HG03460 (cell line): Measurements from ENCODE around the gene NID2.
A peak's percentile ranks its signal among the peaks of the same experiment; 100 is the strongest.

Experiments
- ATAC-seq: cut with Tn5 transposase; IDR thresholded peaks from one replicate; pipeline ENCODE4 v1.9.1; 2021; ENCODE audit not compliant: unreplicated experiment

NID2 gene

DNA sequence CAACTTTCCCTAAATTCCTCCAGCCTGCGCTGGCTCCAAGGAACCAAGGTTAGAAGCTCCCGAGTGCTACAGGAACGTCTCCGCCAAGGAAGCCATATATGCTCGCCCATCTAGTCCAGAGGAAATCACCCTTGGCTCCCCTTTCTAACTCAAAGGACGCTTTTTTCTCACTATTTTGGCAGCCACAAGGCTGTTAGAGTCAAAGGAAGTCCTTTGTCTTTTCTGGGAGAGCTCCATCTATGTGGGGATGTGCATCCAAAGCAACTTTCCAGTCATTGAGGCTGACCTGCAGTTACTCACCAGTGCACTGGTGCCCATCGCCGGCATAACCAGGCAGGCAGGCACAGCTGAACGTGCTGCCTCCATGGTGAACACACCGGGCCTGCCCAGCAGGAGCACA is 42.0 kb downstream of the NID2 start:
- no peak for ATAC-seq

DNA sequence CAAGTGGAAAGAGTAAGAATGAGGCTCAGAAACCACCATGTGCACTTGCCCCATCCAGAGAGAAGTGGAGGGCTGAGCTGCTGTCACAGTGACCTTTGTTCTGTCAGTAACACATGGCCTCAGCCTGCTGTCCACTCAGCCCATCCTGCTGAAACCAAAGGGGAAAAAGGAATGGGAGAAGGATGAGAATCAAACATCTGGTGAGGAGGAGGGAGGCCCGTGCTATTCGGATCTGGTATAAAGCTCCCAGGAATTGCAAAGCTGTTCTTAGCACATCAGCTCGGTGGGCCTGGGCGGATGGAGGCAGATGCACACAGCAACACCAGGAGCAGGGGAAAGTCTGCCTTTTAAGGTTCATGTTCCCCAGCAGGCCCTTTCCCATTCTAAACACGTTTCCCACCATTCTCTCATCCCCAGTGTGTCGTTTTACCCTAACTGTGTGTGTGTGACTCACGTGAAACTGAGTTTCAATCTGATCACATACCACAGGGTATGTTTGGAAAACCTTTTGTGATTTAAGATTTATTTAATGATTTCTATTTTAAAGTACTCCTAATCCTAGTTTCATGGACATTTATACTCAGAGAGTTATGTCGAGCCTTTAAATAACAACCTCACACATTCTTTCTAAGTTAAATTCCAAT is 42.7 kb downstream of the NID2 start:
- no peak for ATAC-seq

DNA sequence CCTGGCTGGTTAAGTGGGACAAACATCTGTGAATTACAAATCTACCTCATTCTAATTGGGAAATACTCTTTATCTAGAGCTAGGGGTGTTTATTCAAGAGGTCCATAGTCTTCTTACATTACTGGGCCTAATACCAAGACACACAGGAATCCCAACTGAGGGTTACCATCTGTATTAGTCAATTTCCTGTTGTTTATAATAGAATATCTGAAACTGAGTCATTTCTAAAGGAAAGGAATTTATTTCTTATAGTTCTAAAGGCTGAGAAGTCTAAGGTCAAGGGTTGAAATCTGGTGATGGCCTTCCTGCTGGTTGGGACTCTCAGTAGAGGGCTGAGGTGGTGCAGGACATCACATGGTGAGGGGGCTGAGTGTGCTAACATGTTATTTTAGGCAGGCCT is 43.5 kb downstream of the NID2 start:
- ATAC-seq, result no peak

DNA sequence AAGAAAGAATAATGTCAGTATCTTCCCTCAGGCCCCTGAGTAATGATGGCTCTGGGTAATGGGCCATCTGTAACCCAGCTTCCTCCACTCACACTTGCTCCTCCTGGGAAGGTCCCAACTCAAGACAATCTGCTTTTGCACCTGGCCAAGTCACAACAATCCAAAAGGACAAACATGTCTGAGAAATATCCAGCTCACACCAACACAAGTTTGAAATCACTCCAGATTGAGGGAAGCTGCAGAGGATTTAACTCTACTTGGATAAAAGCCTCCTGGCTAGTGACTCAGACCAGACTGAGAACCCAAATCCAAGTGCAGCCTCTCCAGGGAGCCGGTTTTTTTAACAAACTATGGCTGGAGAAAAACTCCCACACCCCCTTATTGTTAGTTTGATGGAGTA is 45.3 kb downstream of the NID2 start:
- ATAC-seq, result no peak

DNA sequence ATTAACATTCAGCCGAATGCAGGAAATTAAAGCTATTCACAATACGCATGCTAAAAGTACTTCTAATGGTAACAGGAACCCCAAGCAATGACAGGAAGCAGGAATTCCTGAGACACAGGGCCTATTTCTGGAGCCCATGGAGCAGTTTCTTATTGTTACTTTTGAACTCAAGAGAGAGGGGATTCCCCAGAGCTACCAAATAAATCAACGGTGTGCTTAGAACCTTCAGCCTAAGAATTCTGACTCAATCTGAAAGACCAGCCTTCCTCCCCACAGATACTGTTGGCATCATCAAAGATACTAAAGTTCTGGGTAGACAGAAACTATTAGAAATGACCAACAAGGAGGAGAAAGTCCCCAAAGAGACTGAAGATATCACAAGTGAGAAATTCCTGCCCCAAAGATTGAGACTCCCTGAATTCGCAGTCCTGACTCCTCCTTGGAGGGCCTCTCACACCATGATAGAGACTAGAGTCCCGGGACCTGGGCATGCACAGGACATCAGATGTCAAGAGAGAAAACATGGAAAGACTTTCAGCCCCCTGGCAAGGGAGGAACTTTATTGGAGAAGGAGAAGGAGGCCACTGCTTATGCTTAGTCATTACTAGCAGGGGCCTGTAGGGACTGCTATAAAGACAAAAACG is 46.8 kb downstream of the NID2 start:
- ATAC-seq, result peak; percentile 93

DNA sequence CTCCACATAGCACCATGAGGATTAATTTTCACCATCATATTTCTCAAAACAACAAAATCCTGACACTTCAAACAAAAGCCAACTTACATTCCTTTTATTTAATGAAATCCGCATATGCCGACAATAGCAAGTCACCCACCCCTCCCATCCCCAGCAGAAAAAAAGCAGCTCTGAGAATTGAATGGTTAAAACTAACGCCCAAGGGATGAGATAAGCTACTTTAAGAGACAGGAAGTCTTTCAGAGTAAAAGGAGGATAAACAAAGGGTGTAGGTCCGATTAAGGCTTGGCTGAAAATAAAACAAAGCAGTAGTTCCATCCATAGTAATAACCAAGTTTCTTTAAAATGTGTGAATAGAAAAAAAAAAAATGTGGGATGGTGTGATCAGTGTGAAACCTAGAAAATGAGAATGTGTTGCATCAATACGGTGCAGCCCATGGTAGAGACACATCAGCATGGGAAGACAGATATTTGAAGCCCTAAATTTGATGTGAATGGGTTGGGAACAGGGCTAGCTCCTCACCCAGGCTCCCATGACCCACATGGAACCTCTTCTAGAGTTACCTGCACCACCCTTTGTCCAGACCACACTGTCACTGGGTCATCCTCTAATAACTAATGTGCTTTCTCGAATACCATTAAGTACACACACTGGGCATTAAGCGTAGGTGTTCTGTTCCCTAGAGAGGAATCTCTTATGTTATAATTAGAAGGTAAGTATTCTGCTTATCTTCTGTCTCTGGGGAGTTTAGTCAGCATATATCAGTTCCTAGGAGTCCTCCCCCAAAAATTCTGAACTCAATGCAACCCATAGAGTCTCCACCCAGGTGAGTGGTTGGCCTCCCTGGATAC is 47.8 kb downstream of the NID2 start:
- no peak for ATAC-seq

DNA sequence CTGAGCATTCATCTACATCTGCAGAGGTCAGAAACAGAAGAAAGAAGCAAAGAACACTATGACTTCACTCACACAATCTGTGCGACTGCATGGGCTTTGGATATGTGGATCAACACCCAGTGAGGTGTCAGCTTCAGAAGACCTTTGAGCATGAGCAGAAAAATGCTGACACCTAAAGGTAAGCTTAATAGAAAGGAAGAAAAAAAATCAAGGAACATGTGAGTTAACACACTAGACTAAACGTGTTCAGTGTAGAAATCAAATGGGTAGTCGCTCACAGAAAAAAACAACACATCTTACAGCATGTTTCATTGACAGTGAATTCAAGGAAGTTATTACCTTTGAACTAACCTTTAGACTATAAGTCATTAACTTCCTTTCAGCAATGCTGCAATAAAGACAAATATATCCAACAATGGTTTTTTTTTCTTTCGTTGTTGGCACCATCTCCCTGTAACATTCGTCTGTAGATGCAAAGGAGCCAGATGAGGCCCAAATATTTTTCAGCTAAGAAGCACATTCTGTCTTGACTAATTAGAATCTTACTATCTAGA is 48.6 kb downstream of the NID2 start:
- ATAC-seq, result no peak

DNA sequence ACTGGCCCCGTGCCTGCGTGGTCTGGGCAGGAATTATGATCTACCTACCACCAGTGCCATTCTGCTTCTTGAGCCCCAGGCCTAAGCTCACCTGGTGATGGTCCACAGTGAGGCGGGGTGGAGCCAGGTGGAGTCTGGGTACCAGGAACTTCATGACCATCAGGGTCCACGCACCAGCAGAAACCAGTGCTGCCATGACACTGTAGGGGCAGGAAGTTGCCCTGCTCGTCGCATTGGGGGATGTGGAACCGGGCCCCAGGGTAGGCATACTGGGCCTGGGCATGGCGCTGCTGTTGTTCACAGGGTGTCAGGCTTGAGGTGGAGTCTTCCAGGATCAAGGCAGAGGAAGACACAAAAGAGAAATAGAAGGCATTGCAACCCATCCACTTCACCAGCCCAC is 49.9 kb downstream of the NID2 start:
- ATAC-seq, result no peak

DNA sequence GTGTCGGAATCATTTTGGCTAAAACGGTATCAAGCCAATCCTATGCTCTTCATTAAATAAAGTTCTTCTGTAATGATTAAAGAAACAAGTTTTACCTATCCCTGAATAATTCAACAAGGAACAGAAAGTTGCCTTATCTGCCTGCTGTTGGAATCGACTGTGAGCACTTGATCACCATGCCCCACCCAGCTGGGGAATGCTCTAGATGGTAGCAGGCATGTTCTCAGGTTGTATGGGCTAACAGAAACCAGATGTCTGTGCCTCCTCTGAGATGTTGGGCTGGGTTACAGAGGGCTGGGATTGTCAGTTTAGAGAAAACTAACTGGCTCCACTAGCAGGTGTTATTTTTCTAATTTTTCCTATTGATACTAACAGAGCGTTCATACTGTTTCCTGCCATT is 50.6 kb downstream of the NID2 start:
- ATAC-seq, result no peak

DNA sequence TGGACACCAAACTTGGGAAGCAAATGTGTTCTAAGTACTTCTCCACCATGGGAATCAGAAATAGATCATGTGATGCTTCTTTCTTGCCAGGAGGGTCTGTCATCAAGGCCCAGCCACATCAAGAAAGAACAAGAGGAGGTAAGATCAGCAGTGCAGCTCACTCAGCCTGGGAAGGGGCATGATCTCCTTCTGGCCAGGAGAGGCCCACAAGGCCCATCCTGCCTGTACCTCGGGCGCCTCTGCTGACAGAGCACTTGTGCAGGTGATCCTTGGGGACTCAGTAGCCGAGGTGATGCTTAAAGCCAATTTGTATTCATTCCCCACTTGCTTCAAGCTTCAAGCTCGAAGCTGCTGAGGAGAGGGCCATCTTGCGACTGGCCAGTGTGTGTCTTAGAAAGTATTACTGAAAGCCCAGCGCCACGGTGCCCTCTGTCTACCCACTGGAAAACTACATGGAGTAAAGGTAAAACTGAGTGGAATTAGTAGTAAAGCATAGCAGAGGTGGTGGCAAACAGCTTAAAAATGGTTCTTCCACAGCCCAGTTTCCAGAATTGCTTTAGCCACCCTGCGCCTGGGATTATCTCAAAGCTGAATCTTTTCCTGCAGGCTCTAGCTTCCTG is 53.3 kb downstream of the NID2 start:
- no peak for ATAC-seq

DNA sequence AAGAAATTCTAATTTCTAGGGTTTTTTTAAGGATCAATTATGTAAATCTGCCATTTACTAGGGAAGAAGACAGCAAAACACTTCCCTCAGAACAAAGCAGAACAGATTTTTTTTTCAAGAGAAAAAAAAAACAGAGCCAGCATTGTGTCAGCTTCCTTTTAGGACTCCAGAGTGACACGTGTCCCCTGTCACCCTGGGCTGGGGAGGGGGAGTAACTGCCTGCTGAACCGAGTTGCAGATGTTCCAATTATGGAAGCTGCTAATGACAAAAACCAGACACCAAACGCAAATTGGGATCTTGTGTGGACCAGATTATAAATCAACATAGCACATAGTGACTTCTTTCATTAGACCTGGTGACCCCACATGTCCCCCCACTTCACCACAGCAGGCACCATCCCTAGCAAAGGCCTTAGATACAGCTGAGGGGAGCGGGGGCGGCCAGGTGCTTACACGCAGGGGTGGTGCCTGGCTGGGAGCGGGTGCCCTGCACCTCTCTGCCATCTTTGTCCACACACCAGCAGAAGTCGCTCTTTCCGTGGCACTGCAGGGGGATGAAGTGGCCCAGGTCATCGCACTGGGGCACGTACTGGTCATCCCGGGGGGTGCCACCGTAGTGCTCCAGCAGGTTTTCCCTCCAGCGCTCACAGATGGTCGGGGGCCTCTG is 54.1 kb downstream of the NID2 start:
- ATAC-seq, result no peak

DNA sequence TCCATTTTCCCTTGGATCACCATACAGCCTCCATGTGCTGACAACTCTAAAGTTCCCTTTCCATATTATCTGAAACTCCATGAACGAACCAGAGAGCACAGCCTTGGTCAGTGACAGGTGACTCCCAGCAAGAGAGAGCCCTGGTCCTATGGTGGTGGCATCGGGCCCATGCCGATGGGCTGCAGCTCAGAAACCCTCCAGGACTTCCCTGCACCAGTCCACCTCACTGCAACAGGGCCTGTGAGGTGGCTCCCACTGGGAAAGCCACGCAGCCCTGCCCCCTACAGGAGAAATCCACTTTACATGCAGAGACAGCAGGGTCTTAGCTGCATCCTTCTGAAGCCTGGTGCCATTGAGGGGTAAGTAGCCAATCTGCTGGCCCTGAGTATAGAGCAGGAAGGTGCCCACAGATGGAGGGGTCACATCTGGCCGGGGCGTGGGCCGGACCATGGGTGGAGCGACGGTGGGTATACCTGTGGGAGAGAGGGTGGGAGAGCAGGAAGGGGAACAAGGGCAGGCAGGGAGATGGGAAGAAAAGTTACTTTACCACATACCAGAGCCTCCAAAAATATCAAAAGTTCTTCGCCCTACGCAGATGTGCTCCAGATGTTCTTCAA is 54.8 kb downstream of the NID2 start:
- ATAC-seq, result no peak

DNA sequence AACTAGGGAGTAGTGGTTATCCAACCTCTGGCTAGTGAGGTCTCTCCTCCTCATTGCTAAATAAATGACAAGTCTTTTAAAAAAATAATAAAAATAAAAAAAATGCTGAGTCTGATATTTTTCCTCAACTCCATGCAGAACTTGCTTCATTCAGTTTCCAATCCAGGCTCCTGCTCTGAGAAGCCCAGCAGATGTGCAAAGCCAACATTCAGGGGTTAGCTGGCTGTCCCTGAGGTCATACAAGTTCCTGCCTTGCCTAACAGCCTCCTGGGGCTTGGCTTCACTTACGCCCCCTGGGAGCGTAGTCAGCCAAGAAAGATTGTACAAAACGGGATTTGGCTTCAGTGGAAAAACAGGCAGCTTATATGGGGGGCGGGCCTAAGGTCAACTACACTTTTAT is 56.2 kb downstream of the NID2 start:
- ATAC-seq, result no peak

DNA sequence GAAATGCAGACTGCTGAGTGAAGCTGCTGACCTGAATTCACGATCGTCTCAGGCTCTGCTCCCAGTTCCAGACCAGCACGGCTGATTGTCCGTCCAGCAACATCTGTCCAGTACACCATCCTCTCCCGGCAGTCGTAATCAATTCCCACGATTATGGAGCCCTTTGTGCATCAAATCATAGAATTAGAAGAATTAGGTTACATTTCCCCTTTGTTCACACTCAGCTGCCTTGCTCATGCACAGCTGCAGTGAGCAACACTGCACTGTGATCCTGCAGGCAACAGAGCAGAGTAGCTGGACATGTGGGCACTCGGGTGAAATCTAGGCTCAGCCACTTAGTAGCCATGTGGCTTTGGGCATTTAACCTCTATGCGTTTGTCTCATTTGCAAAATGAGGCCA is 57.3 kb downstream of the NID2 start:
- no peak for ATAC-seq

DNA sequence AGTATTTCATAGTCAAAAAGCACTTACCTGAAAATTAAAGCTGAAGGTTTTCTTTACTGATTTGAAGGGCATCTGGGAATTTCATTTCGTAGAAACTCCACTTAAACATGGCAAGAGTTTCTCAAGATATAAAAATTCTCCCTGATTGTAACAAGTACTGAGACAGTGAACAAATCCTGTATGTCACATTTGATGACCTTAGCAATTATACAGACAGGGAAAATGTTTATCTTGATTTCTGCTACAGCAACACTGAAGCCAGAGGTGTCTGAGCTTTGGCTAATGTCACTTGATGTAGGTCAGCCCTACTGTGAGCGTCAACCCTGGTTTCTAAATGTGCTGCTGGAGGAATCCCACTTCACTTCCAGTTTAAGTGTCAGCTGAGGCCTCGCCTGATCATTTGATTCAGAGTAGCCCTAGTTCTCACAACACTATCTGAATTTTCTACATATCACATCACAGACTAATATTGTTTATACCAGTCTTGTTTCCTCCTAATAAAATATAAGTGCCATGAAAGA is 58.6 kb downstream of the NID2 start:
- no peak for ATAC-seq

DNA sequence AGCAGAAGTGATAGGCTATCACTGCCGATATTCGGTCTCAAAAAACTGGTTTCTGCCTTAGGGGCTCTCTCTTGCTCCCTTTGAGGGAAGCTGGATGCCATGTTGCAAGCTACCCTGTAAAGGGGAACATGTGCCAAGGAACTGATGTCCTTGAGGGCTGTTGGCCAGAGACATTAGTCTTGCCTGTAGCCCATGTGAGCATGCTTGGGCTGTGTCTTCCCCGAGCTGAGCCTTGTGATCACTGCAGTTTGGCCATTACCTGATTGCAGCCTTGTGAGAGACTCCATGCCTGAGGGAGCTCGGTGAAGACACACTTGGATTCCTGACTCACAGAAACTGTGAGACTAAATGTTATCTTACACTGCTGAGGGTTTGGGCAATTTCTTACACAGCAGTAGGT is 60.7 kb downstream of the NID2 start:
- ATAC-seq, result no peak

DNA sequence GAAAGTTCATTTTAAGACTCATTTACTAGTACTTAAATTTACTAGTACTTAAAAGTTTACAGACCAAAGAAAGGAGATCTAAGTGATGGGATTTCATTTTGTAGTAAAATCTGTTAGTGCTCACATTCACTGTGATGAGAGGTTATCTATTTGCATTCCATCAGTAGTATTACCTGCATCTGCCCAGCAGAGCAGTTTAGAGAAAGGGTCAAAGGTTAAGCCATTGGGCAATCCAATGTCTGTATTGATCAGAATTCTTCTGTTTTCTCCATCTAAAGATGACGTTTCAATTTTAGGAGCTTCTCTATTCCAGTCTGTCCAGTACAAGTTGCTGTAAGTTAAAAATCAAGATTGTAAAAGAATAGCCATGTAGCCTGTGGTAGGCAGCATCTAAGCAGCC is 61.2 kb downstream of the NID2 start:
- no peak for ATAC-seq

DNA sequence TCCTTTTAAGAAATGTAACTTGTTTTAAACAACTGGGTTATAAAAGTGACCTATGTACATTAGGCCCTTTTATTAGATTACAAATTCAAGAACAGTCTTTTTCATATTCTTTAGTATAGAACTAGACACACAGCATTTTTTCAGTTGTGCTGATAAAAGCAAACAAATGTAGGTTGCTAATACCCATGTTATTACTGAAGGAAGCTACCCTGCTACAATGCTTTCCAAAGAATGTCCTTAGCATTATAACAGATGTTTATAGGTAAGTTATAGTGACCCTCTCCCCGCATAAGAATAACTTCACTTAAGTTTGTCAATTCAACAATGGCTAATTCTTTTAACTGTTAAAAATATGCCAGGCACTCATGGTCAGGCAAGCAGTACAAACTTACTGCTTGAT is 61.6 kb downstream of the NID2 start:
- no peak for ATAC-seq

DNA sequence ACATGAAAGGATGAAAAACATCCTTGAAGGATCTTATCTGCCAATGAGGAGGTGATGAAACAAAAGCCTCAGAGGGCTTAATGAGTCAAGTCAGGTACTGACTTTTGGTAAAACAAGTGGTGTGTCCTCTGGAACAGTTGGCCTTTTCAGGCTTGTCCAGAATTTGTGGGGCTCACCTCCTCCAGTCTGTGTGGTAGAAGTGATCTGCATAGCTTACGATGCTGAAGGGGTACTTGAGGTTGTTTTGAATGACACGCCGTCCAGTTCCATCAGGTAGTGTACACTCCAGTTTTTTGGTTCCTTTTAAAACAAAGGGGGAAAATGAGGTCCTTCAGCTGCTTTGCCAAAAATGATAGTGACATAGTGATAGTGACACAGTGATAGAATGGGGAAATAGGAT is 62.5 kb downstream of the NID2 start:
- ATAC-seq, result no peak

DNA sequence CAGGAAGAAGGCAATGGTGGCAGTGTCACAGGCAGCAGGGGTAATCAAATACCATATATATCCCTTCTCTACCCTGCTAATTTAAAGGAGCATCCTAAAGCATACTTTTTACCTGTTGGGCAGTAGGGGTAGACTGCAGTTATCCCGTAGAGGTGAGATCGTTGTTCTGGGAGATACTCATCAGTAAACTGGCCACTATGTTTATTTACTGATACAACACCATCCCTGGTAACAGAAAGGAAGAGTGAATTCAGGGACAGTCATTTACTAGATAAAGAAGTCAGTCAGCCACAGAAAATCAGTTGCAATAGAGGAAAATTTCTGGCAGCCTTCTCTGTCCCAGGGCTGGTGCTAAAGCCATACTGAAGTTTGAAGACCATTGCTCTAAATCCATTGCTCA is 63.2 kb downstream of the NID2 start:
- no peak for ATAC-seq
